ENCODE results near the gene ATRIP. TPM values are rescaled to one million over a fixed set of nuclear protein-coding genes. Genes with fewer than 3 reads are reported as not detected.

ATRIP gene
- polyA plus RNA-seq, 1 of the 3 experiments (the other 2 are of a cell fraction): 5.6 TPM

DNA sequence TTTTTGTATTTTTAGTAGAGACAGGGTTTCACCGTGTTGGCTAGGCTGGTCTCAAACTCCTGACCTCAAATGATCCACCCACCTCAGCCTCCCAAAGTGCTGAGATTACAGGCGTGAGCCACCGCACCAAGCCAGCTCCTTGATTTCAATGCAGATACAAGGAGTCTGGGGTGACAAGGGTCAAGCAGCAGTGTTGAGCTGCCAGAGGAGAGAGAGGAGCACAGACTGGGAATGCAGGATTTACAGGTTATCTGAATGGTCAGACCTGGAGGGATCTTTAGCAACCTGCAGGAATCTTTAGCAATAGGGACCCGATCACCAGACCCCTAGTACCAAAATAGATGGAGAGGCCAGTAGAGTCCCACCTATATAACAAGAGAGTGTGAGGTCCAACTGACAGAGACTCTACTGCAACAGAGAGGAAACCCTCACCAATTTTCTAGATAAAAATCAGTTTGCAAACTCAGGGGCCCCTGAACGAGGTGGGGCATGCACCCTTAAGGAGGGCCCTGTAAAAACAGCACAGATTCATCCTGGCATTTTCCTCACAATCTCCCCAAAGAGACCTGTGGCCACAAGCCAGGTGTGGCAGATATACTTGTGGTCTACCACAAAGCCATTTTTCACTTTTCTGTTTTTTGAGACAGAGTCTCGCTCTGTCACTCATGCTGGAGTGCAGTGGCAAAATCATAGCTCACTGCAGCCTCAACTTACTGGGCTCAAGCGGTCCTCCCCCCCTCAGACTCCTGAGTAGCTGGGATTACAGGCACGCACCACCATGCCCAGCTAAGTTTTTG lies 68.1 kb downstream of the ATRIP start:
- CTCF ChIA-PET: interaction anchor here (1.3 to 2.6 kb wide), 2 partner anchors 79 to 114 kb away, joined by 3 to 10 read pairs; no protein-coding TSS in a partner anchor
- 90% methylated on average over 8 of the region's 8 CpGs for WGBS (ENCODE audit: low lambda C conversion rate)
- no peak for DNase-seq

More for the DNA sequence above, 68.1 kb downstream of the ATRIP start:
- Histone ChIP-seq H4K20me1 (ENCODE audit: insufficient read depth) (no peaks in the 10 kb centered on the region), H3K27me3 (ENCODE audit: insufficient read depth) (no peaks in the 10 kb centered on the region), H3K36me3 (replicated peaks in 1 of 2; ENCODE audit: control insufficient read depth in 1 of 2, insufficient read depth in 2 of 2, low read length in 1 of 2) (no peaks in the 10 kb centered on the region), H3K4me1 (ENCODE audit: control insufficient read depth in 1 of 2, insufficient read depth in 2 of 2, low read depth in 1 of 2, low read length in 1 of 2) (no peaks in the 10 kb centered on the region), H3K9me3 (no peaks in the 10 kb centered on the region), H3K4me2 (no peak overlapping the region), H3K4me3 (ENCODE audit: low read depth in 2 of 2, low read length in 1 of 2) (no peak overlapping the region), H3F3A (replicated peaks; ENCODE audit: insufficient read depth) (no peaks in the 10 kb centered on the region), H3K27ac (ENCODE audit: low read depth in 2 of 2, low read length in 1 of 2) (no peak overlapping the region), H3K79me2 (ENCODE audit: insufficient read depth) (no peaks in the 10 kb centered on the region), H2AFZ (ENCODE audit: low read depth) (no peak overlapping the region), H3K9me2 (no peaks in the 10 kb centered on the region), H3K9ac (no peak overlapping the region)
- POLR2A ChIA-PET: no interaction called here
- TF ChIP-seq ZBTB33 (IDR thresholded peaks at IDR 0.05; ENCODE audit: borderline replicate concordance, low read depth) (no peak), RXRA (IDR thresholded peaks at IDR 0.05; ENCODE audit: borderline replicate concordance, low read depth) (no peak), IRF3 (IDR thresholded peaks at IDR 0.05; ENCODE audit: low read depth, low read length) (no peak), GATA2 (CRISPR knock-in tag; IDR thresholded peaks at IDR 0.05) (no peak), REST (IDR thresholded peaks at IDR 0.05; ENCODE audit: low read depth, low read length) (no peak), MXI1 (IDR thresholded peaks at IDR 0.05; ENCODE audit: low read depth, low read length) (no peak), JUND (IDR thresholded peaks at IDR 0.05) (no peak), FOXJ3 (CRISPR knock-in tag; IDR thresholded peaks at IDR 0.05) (no peak), RAD21 (IDR thresholded peaks at IDR 0.05; ENCODE audit: low read length) (no peak), CTCF (IDR thresholded peaks at IDR 0.05) (no peak), SMC3 (IDR thresholded peaks at IDR 0.05; ENCODE audit: low read depth, low read length) (no peak), TAF1 (IDR thresholded peaks at IDR 0.05; ENCODE audit: borderline replicate concordance, low read depth, low read length) (no peak), EZH2phosphoT487 (IDR thresholded peaks at IDR 0.05; ENCODE audit: borderline replicate concordance, low read depth) (no peak), POLR2AphosphoS5 (IDR thresholded peaks at IDR 0.05; ENCODE audit: low read depth, low read length) (no peak), TCF12 (IDR thresholded peaks at IDR 0.05) (no peak), YY1 (IDR thresholded peaks at IDR 0.05; ENCODE audit: low read depth) (no peak), CHD2 (IDR thresholded peaks at IDR 0.05; ENCODE audit: low read length, partially characterized antibody) (no peak), FOSL2 (IDR thresholded peaks at IDR 0.05; ENCODE audit: borderline replicate concordance, low read depth) (no peak), NFIC (IDR thresholded peaks at IDR 0.05; ENCODE audit: borderline replicate concordance) (no peak)
- TF ChIP-seq, protein P1, sequence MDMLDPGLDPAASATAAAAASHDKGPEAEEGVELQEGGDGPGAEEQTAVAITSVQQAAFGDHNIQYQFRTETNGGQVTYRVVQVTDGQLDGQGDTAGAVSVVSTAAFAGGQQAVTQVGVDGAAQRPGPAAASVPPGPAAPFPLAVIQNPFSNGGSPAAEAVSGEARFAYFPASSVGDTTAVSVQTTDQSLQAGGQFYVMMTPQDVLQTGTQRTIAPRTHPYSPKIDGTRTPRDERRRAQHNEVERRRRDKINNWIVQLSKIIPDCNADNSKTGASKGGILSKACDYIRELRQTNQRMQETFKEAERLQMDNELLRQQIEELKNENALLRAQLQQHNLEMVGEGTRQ (IDR thresholded peaks at IDR 0.05; ENCODE audit: borderline replicate concordance, low read depth, low read length): no peak
